ENCODE results near the gene MALRD1.

MALRD1 gene

DNA sequence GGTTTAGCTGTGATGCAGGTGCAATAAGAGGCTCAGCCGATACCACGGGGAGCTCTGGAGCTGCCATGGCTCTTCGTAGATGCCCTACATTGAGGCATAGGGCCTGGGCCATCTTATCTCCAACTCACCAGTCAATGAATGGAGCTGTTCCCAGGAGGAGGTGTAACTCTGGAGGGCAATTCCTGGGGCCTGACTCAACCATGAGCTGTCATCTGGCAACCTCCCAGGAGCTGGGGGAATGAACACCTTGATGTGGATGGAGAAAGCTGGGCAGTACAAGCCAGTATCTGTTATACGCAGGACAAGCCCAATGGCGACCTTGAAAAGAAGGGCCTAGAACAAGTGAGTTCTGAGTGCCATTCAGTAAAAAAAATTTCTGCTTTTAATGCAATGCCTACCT lies 543.7 kb downstream of the MALRD1 start:
- no peak for DNase-seq (ENCODE audit: extremely low spot score)

DNA sequence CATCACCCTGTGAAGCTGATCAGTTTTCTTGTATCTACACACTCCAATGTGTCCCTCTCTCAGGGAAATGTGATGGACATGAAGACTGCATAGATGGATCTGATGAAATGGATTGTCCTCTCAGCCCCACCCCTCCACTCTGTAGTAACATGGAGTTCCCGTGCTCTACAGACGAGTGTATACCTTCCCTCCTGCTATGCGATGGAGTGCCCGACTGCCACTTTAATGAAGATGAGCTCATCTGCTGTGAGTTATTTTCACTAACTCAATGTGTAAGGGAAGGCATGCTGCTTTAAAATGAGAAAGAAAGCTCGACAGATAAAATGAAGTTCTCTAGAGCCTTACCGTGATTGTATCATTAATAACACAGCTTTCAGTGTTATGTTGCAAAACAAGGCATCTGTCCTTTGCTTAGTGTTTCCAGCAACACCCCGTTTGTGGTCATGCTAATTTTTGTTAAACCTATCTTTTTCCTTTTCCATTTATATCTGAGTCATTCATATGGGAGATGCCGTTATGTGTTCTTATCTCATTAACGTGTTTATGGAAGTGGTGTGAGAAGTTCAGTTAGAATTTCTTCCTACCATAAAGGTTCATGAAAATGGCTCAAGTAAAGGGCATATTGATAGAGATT lies 546.7 kb downstream of the MALRD1 start:
- ChIA-PET POLR2A (no interaction called here), CTCF (no interaction called here)
- DNase-seq (ENCODE audit: extremely low spot score) = no peak
- TF ChIP-seq HDGF (IDR thresholded peaks at IDR 0.05; ENCODE audit: borderline replicate concordance) = no peak
- no peak for TF ChIP-seq ARNT (IDR thresholded peaks at IDR 0.05)
- no peak for TF ChIP-seq LEF1 (IDR thresholded peaks at IDR 0.05; ENCODE audit: borderline replicate concordance)
- TF ChIP-seq, protein P1, sequence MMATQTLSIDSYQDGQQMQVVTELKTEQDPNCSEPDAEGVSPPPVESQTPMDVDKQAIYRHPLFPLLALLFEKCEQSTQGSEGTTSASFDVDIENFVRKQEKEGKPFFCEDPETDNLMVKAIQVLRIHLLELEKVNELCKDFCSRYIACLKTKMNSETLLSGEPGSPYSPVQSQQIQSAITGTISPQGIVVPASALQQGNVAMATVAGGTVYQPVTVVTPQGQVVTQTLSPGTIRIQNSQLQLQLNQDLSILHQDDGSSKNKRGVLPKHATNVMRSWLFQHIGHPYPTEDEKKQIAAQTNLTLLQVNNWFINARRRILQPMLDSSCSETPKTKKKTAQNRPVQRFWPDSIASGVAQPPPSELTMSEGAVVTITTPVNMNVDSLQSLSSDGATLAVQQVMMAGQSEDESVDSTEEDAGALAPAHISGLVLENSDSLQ (IDR thresholded peaks at IDR 0.05) = no peak
- TF ChIP-seq FOXK2 (IDR thresholded peaks at IDR 0.05) = no peak
- no peak for TF ChIP-seq FOXM1 (IDR thresholded peaks at IDR 0.05; ENCODE audit: borderline replicate concordance)
- TF ChIP-seq TARDBP (IDR thresholded peaks at IDR 0.05) = no peak
- no peak for TF ChIP-seq ELF4 (IDR thresholded peaks at IDR 0.05)
- TF ChIP-seq CTBP1 (IDR thresholded peaks at IDR 0.05; ENCODE audit: borderline replicate concordance) = no peak
- TF ChIP-seq BHLHE40 (IDR thresholded peaks at IDR 0.05; ENCODE audit: borderline replicate concordance) = no peak
- no peak for TF ChIP-seq L3MBTL2 (conservative IDR thresholded peaks at IDR 0.05)
- TF ChIP-seq SP1 (IDR thresholded peaks at IDR 0.05) = no peak
- no peak for TF ChIP-seq NFRKB (IDR thresholded peaks at IDR 0.05)
- TF ChIP-seq FOXA1 (IDR thresholded peaks at IDR 0.05) = no peak

More for the DNA sequence above, 543.7 kb downstream of the MALRD1 start:
- CTCF ChIA-PET = no interaction called here
- TF ChIP-seq TARDBP (IDR thresholded peaks at IDR 0.05) = no peak
- no peak for TF ChIP-seq SP1 (IDR thresholded peaks at IDR 0.05)
- no peak for TF ChIP-seq FOXM1 (IDR thresholded peaks at IDR 0.05; ENCODE audit: borderline replicate concordance)
- no peak for TF ChIP-seq HDGF (IDR thresholded peaks at IDR 0.05; ENCODE audit: borderline replicate concordance)
- no peak for TF ChIP-seq CTBP1 (IDR thresholded peaks at IDR 0.05; ENCODE audit: borderline replicate concordance)
- no peak for TF ChIP-seq FOXA1 (IDR thresholded peaks at IDR 0.05)
- TF ChIP-seq LEF1 (IDR thresholded peaks at IDR 0.05; ENCODE audit: borderline replicate concordance) = no peak
- no peak for TF ChIP-seq ELF4 (IDR thresholded peaks at IDR 0.05)
- no peak for TF ChIP-seq NFRKB (IDR thresholded peaks at IDR 0.05)
- TF ChIP-seq L3MBTL2 (conservative IDR thresholded peaks at IDR 0.05) = no peak
- TF ChIP-seq, protein P1 (IDR thresholded peaks at IDR 0.05) = no peak
- no peak for TF ChIP-seq FOXK2 (IDR thresholded peaks at IDR 0.05)
- no peak for TF ChIP-seq ZNF384 (IDR thresholded peaks at IDR 0.05)
- TF ChIP-seq ARNT (IDR thresholded peaks at IDR 0.05) = no peak
- TF ChIP-seq BHLHE40 (IDR thresholded peaks at IDR 0.05; ENCODE audit: borderline replicate concordance) = no peak
- no peak for TF ChIP-seq SUZ12 (IDR thresholded peaks at IDR 0.05)
- POLR2A ChIA-PET = no interaction called here

GRCh38 chr10:19605806-19606205 lies 557.2 kb downstream of the MALRD1 start:
- CTCF ChIA-PET = interaction anchor here (0.7 kb wide), 1 partner anchor 900 kb away, joined by 3 read pairs; no protein-coding TSS in a partner anchor
- TF ChIP-seq FOXM1 (IDR thresholded peaks at IDR 0.05; ENCODE audit: borderline replicate concordance) = no peak
- no peak for TF ChIP-seq HDGF (IDR thresholded peaks at IDR 0.05; ENCODE audit: borderline replicate concordance)
- TF ChIP-seq FOXK2 (IDR thresholded peaks at IDR 0.05) = no peak
- TF ChIP-seq BHLHE40 (IDR thresholded peaks at IDR 0.05; ENCODE audit: borderline replicate concordance) = no peak
- TF ChIP-seq CTBP1 (IDR thresholded peaks at IDR 0.05; ENCODE audit: borderline replicate concordance) = no peak
- TF ChIP-seq, protein P1 (IDR thresholded peaks at IDR 0.05) = no peak
- TF ChIP-seq L3MBTL2 (conservative IDR thresholded peaks at IDR 0.05) = no peak
- TF ChIP-seq ZNF384 (IDR thresholded peaks at IDR 0.05) = no peak
- no peak for TF ChIP-seq ARNT (IDR thresholded peaks at IDR 0.05)
- TF ChIP-seq TARDBP (IDR thresholded peaks at IDR 0.05) = no peak
- TF ChIP-seq SUZ12 (IDR thresholded peaks at IDR 0.05) = no peak
- no peak for TF ChIP-seq SP1 (IDR thresholded peaks at IDR 0.05)
- no peak for TF ChIP-seq NFRKB (IDR thresholded peaks at IDR 0.05)
- no peak for TF ChIP-seq ELF4 (IDR thresholded peaks at IDR 0.05)
- TF ChIP-seq FOXA1 (IDR thresholded peaks at IDR 0.05) = no peak
- no peak for TF ChIP-seq LEF1 (IDR thresholded peaks at IDR 0.05; ENCODE audit: borderline replicate concordance)
- POLR2A ChIA-PET = no interaction called here
- no peak for DNase-seq (ENCODE audit: extremely low spot score)

- DNase-seq (ENCODE audit: extremely low spot score) = no peak
- ChIA-PET POLR2A (no interaction called here), CTCF (no interaction called here)
- no peak for TF ChIP-seq ELF4 (IDR thresholded peaks at IDR 0.05)
- TF ChIP-seq BHLHE40 (IDR thresholded peaks at IDR 0.05; ENCODE audit: borderline replicate concordance) = no peak
- no peak for TF ChIP-seq FOXA1 (IDR thresholded peaks at IDR 0.05)
- no peak for TF ChIP-seq LEF1 (IDR thresholded peaks at IDR 0.05; ENCODE audit: borderline replicate concordance)
- TF ChIP-seq TARDBP (IDR thresholded peaks at IDR 0.05) = no peak
- no peak for TF ChIP-seq SUZ12 (IDR thresholded peaks at IDR 0.05)
- TF ChIP-seq NFRKB (IDR thresholded peaks at IDR 0.05) = no peak
- no peak for TF ChIP-seq SP1 (IDR thresholded peaks at IDR 0.05)
- TF ChIP-seq FOXM1 (IDR thresholded peaks at IDR 0.05; ENCODE audit: borderline replicate concordance) = no peak
- no peak for TF ChIP-seq CTBP1 (IDR thresholded peaks at IDR 0.05; ENCODE audit: borderline replicate concordance)
- no peak for TF ChIP-seq L3MBTL2 (conservative IDR thresholded peaks at IDR 0.05)
- no peak for TF ChIP-seq ARNT (IDR thresholded peaks at IDR 0.05)
- TF ChIP-seq, protein P1 (IDR thresholded peaks at IDR 0.05) = no peak
Measured at GRCh38 chr10:19606968-19607367, 558.4 kb downstream of the MALRD1 start.

DNA sequence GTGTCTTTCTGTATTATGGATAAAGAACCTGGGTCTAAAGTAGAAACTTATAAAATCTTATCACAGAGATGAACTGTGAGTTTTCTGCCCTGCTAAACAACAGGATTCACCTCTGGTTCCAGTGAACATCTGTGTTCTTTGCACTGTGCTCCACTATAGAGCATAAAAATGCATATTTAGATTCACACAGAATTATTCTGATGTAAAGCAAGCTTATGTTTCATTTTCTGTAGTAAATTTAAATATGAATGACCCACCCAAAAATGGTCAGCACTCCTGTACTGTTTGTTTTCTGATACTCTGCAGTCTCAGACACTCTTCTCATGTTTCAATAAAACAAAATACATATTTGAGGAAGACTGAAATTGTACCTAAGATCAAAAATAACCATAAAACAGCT lies 563.2 kb downstream of the MALRD1 start:
- no peak for TF ChIP-seq L3MBTL2 (conservative IDR thresholded peaks at IDR 0.05)
- TF ChIP-seq, protein P1 (IDR thresholded peaks at IDR 0.05) = no peak
- CTCF ChIA-PET = no interaction called here
- POLR2A ChIA-PET = no interaction called here
- DNase-seq (ENCODE audit: extremely low spot score) = no peak

Measured in HEK293T (cell line).